Measurements from ENCODE around the gene MON2. TPM values are rescaled to one million over a fixed set of nuclear protein-coding genes. Genes with fewer than 3 reads are reported as not detected.

MON2 gene
- total and polyA plus RNA-seq, 2 donors (not counting 3 experiments of a cell fraction or from before 2014, with no cell fraction given): 8.9 to 41.8 TPM

- intact Hi-C loops (cut with micrococcal nuclease): no loop called here
- no TSS peak for BruUV-seq (replicated peaks)
- POLR2A ChIA-PET: no interaction called here
These were observed 8.0 kb upstream of the MON2 start for GRCh38 chr12:62458626-62459025.

More at GRCh38 chr12:62458626-62459025, 8.0 kb upstream of the MON2 start:
- no peaks in the 10 kb centered on the region for H3K79me2 ChIP-seq (ENCODE audit: control insufficient read depth, insufficient read depth, low read length)
- H3K9me1 ChIP-seq (replicated peaks; ENCODE audit: control insufficient read depth, extremely low read depth, insufficient read depth, low read length): no peaks in the 10 kb centered on the region
- H3K9ac ChIP-seq (replicated peaks; ENCODE audit: extremely low read depth, insufficient read depth, low read length): no peak overlapping the region
- no peak overlapping the region for H2AFZ ChIP-seq (ENCODE audit: low read depth, low read length)
- FAIRE-seq (no peak), DNase-seq (ENCODE audit: low read depth, low spot score) (no peak)
- TF ChIP-seq CTCF (IDR thresholded peaks at IDR 0.05; ENCODE audit: extremely low read depth in 1 of 2, insufficient read depth in 1 of 2, low read depth in 1 of 2, low read length in 2 of 2) (no peak), MAX (IDR thresholded peaks at IDR 0.05; ENCODE audit: insufficient read depth, insufficient read length) (no peak), GATA2 (IDR thresholded peaks at IDR 0.05; ENCODE audit: insufficient read depth, insufficient read length, low read depth, low read length) (no peak), POLR2AphosphoS5 (IDR thresholded peaks at IDR 0.05; ENCODE audit: insufficient read depth, low read depth, low read length) (no peak), POLR2A (IDR thresholded peaks at IDR 0.05; ENCODE audit: low read depth, low read length) (no peak), EZH2 (IDR thresholded peaks at IDR 0.05; ENCODE audit: borderline replicate concordance, low read depth, low read length, severe bottlenecking) (no peak), JUN (IDR thresholded peaks at IDR 0.05; ENCODE audit: borderline replicate concordance, insufficient read depth, insufficient read length, low read depth) (no peak), FOS (IDR thresholded peaks at IDR 0.05; ENCODE audit: borderline replicate concordance, insufficient read depth, low read length) (no peak), MYC (IDR thresholded peaks at IDR 0.05; ENCODE audit: low read depth, low read length) (no peak)
- no peak overlapping the region for H3K4me2 ChIP-seq (ENCODE audit: insufficient read depth, low read length)
- H3K27me3 ChIP-seq (ENCODE audit: control insufficient read depth in 2 of 2, insufficient read depth in 2 of 2, low read length in 2 of 2): peaks cover 2 to 6% of the 10 kb centered on the region in 2 experiments
- CTCF ChIA-PET: interaction anchor here (1.0 to 2.1 kb wide), 4 partner anchors 9 to 341 kb away, joined by 3 to 6 read pairs (median 4); partner anchors contain the start of gene MON2
- no peaks in the 10 kb centered on the region for H3K4me1 ChIP-seq (ENCODE audit: control insufficient read depth, extremely low read depth, insufficient read depth, low read length)
- H3K27ac ChIP-seq (ENCODE audit: insufficient read depth, low read depth, low read length): no peak overlapping the region
- H3K36me3 ChIP-seq (ENCODE audit: control insufficient read depth in 2 of 2, extremely low read depth in 1 of 2, insufficient read depth in 2 of 2, low read length in 2 of 2): no peaks in the 10 kb centered on the region
- H3K4me3 ChIP-seq (replicated peaks in 1 of 3; ENCODE audit: insufficient read depth in 1 of 3, low read depth in 1 of 3, low read length in 3 of 3): no peak overlapping the region
- dilution Hi-C loops (cut with MboI; ENCODE audit: extremely low pct_ligation_motif_present, low sequenced_read_pairs): no loop called here
- no peaks in the 10 kb centered on the region for H3K9me3 ChIP-seq (replicated peaks; ENCODE audit: control insufficient read depth, insufficient read depth, low read length)
- H4K20me1 ChIP-seq (replicated peaks; ENCODE audit: control insufficient read depth, extremely low read depth, insufficient read depth, low read length): no peaks in the 10 kb centered on the region

All from endothelial cell of umbilical vein (primary cell).